RWPE2 (cell line): ENCODE measurements around the gene GDPD3.

Experiments used
- ATAC-seq: fragments of 200-7000 bp; cut with Tn5 transposase; 3 replicates; pipeline ENCODE4 v1.9.1; 2021; ENCODE audit warnings: low read depth
- DNase-seq: peaks from one replicate; pipeline ENCODE4 v3.0.0-alpha.2; 2020; ENCODE audit warnings: low spot score
- H3K27ac ChIP-seq: fragments of 450-650 bp; 2 replicates; pipeline ENCODE4 v1.5.1; 2017; ENCODE audit warnings: mild to moderate bottlenecking; ENCODE audit not compliant: poor library complexity, severe bottlenecking
- H3K27me3 ChIP-seq: fragments of 250-450 bp; sonication (Bioruptor Pico); 2 replicates; pipeline ENCODE4 v1.5.1; 2021; ENCODE audit warnings: mild to moderate bottlenecking, moderate library complexity; ENCODE audit not compliant: insufficient read depth, poor library complexity, severe bottlenecking
- H3K36me3 ChIP-seq: fragments of 250-450 bp; sonication (Bioruptor Pico); 2 replicates; pipeline ENCODE4 v1.5.1; 2020; ENCODE audit warnings: low read depth, mild to moderate bottlenecking, moderate library complexity
- H3K4me1 ChIP-seq: fragments of 250-450 bp; sonication (Bioruptor Pico); 2 replicates; pipeline ENCODE4 v1.5.1; 2021; ENCODE audit warnings: mild to moderate bottlenecking, moderate library complexity; ENCODE audit not compliant: insufficient read depth, poor library complexity, severe bottlenecking
- H3K4me3 ChIP-seq: fragments of 250-450 bp; sonication (Bioruptor Pico); 2 replicates; pipeline ENCODE4 v1.5.1; 2021; ENCODE audit warnings: mild to moderate bottlenecking, moderate library complexity; ENCODE audit not compliant: severe bottlenecking
- H3K9me3 ChIP-seq: fragments of 250-450 bp; sonication (Bioruptor Pico); 2 replicates; pipeline ENCODE4 v1.5.1; 2021; ENCODE audit warnings: mild to moderate bottlenecking, moderate library complexity; ENCODE audit not compliant: severe bottlenecking
- TF ChIP-seq, protein P1 (sequence below): fragments of 450-650 bp; IDR thresholded peaks from one replicate; pipeline ENCODE4 v1.5.1; 2017; ENCODE audit warnings: mild to moderate bottlenecking, moderate library complexity; ENCODE audit not compliant: poor library complexity, severe bottlenecking

GDPD3 gene

DNA sequence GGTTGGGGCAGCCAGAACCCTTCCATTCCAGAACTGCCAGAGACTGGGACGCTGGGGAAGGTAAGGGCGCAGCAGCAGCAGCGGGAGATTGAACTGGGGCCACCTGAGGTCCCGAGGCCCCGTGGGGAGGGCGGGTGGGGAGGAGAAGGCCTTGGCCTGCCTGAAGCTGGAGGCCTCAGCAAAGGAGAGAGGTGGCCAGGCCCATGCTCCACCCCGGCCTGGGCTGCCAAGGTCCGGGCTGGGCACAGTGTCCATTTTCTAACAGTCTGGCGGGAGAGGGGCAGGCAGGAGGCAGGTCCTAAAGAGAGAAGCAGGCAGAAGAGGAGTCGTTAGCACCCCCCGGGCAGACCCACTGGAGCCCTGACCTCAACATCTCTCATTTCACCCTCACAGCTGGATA, 1.1 kb upstream of the GDPD3 start:
- TF ChIP-seq, protein P1, sequence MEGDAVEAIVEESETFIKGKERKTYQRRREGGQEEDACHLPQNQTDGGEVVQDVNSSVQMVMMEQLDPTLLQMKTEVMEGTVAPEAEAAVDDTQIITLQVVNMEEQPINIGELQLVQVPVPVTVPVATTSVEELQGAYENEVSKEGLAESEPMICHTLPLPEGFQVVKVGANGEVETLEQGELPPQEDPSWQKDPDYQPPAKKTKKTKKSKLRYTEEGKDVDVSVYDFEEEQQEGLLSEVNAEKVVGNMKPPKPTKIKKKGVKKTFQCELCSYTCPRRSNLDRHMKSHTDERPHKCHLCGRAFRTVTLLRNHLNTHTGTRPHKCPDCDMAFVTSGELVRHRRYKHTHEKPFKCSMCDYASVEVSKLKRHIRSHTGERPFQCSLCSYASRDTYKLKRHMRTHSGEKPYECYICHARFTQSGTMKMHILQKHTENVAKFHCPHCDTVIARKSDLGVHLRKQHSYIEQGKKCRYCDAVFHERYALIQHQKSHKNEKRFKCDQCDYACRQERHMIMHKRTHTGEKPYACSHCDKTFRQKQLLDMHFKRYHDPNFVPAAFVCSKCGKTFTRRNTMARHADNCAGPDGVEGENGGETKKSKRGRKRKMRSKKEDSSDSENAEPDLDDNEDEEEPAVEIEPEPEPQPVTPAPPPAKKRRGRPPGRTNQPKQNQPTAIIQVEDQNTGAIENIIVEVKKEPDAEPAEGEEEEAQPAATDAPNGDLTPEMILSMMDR, result no peak
- H3K27ac ChIP-seq, result peak overlapping the region; percentile 37
- peaks cover 14% of the 10 kb centered on the region for H3K36me3 ChIP-seq
- no peak for ATAC-seq
- H3K27me3 ChIP-seq, result no peaks in the 10 kb centered on the region
- no peak overlapping the region for H3K4me3 ChIP-seq
- H3K9me3 ChIP-seq, result no peaks in the 10 kb centered on the region
- peaks cover 9% of the 10 kb centered on the region for H3K4me1 ChIP-seq
- no peak for DNase-seq

DNA sequence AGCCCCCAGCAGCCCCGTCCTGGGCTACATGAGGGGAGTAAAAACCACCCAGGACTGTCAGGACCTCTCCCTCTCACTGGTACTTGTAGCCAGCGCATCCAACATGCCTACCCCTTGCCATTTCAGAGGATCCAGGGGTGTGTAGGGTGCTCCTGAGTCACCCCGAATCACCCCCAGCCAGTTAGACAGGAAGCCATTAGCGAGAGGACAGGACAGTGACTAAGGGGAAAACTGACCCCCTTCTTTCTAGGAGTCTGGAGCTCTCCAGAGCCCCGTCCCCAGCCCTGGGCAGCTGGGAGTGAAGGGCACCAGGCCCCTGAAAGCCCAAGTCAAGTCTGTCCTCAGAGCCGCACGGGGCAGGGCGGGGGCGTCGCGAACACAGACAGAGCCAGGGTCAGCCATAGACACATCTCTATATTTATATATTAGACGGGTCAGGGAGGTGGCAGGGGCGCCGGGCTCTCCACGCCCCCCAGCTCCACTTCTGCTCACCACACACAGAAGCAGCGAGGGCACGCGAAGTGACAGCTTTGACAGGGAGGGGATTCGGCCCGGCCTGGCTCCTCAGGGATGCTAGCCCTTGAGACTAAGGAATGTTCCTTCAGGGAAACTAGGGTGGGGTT, 485 bp upstream of the GDPD3 start:
- Histone ChIP-seq H3K9me3 (no peaks in the 10 kb centered on the region), H3K27ac (peak overlapping the region; percentile 37), H3K36me3 (peaks cover 12% of the 10 kb centered on the region), H3K4me1 (peaks cover 9% of the 10 kb centered on the region), H3K4me3 (no peak overlapping the region), H3K27me3 (no peaks in the 10 kb centered on the region)
- peak; percentile 55 for ATAC-seq
- TF ChIP-seq, protein P1, result no peak
- DNase-seq, result no peak

DNA sequence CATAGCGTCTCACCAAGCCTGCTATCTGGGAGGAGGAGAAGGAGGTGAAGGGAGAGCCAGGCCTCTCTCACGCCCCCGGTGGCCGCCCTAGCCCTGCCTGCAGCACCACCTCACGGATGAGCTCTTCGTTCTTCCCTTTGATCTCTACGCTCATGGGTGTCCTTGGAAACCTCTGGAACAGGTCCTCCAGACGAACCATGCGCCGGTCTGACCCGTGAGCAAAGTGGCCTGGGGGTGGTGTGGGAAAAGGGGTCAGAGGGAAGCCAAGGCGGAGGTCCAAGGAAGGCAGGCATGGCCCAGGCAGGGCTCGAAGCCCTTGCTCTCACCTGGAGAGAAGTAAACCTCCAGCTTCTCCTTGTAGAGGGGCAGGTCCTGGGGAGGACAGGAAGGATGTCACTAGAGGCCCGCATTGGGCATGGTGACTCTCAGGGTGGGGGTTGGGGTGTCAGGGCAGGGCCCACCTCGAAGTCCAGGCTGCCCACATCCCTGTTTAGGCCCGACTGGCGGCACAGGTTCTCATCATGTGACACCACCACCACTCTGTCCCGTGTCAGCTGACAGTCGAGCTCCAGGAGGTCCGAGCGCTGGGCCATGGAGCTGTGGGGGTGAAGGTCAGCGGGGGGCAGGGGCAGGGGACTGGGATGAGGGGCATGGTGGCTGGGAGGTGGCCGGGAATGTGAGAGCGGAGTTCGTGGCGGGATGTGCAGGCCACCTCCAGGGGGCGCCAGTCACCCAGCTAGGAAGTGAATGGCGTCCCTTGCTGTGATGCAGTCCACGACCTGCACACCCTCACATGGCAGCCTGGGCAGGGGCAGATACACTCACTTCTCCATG, 923 bp downstream of the GDPD3 start:
- DNase-seq (peak; percentile 59), ATAC-seq (peak; percentile 7; the same call in 2 of the 3 replicates)
- Histone ChIP-seq H3K9me3 (no peaks in the 10 kb centered on the region), H3K4me3 (no peak overlapping the region), H3K4me1 (peaks cover 9% of the 10 kb centered on the region), H3K27ac (no peak overlapping the region), H3K36me3 (peaks cover 15% of the 10 kb centered on the region), H3K27me3 (no peaks in the 10 kb centered on the region)
- TF ChIP-seq, protein P1, result peak; percentile 76

DNA sequence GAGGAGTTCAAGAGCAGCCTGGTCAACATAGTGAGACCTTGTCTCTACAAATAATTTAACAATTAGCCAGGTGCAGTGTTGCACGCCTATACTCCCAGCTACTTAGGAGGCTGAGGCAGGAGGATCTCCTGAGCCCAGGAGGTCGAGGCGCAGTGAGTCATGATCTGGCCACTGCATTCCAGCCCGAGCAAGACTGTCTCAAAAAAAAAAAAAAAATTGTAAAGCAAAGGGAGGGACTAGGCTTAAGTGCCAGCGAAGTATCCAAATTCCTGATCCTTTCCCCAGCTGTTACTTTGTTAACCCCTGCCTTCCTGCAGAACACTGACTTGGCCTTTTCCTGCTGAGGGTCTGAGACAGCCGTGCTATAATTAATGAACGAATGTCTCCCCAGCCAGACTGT, 2.7 kb downstream of the GDPD3 start:
- TF ChIP-seq, protein P1, result no peak
- H3K27ac ChIP-seq, result no peak overlapping the region
- peaks cover 9% of the 10 kb centered on the region for H3K4me1 ChIP-seq
- H3K36me3 ChIP-seq, result peaks cover 14% of the 10 kb centered on the region; the same call in 1 of the 2 replicates
- H3K9me3 ChIP-seq, result no peaks in the 10 kb centered on the region
- no peak overlapping the region for H3K4me3 ChIP-seq
- H3K27me3 ChIP-seq, result no peaks in the 10 kb centered on the region
- no peak for DNase-seq
- no peak for ATAC-seq
